Measurements from ENCODE around the gene MYO15A.

Gene MYO15A

GRCh38 chr17:18159551-18160120 is 51.1 kb downstream of the MYO15A start:
- no peak for DNase-seq

GRCh38 chr17:18160128-18160856 is 51.7 kb downstream of the MYO15A start:
- no peak for DNase-seq

- no peak for DNase-seq
Observed at GRCh38 chr17:18161207-18162145, 52.9 kb downstream of the MYO15A start.

GRCh38 chr17:18163547-18163946 is 55.0 kb downstream of the MYO15A start:
- DNase-seq: no peak

GRCh38 chr17:18166894-18167293 is 58.3 kb downstream of the MYO15A start:
- DNase-seq: no peak

- peak; percentile 79 for DNase-seq
Observed at GRCh38 chr17:18167421-18167820, 58.9 kb downstream of the MYO15A start.

- DNase-seq: no peak
Observed at GRCh38 chr17:18172531-18173278, 64.1 kb downstream of the MYO15A start.

- no peak for DNase-seq
Observed at GRCh38 chr17:18173740-18174139, 65.2 kb downstream of the MYO15A start.

- DNase-seq: no peak
Observed at GRCh38 chr17:18176176-18176575, 67.6 kb downstream of the MYO15A start.

- DNase-seq: no peak
Observed at GRCh38 chr17:18177133-18177532, 68.6 kb downstream of the MYO15A start.

- DNase-seq: peak; percentile 35
Observed at GRCh38 chr17:18177722-18178121, 69.2 kb downstream of the MYO15A start.

GRCh38 chr17:18179196-18179595 is 70.6 kb downstream of the MYO15A start:
- DNase-seq: no peak

- no peak for DNase-seq
Observed at GRCh38 chr17:18179804-18180203, 71.2 kb downstream of the MYO15A start.

GRCh38 chr17:18181358-18181757 is 72.8 kb downstream of the MYO15A start:
- DNase-seq: no peak

GRCh38 chr17:18182110-18182977 is 73.8 kb downstream of the MYO15A start:
- no peak for DNase-seq

GRCh38 chr17:18182978-18183333 is 74.4 kb downstream of the MYO15A start:
- peak; percentile 85 for DNase-seq

- peak; percentile 99 for DNase-seq
Observed at GRCh38 chr17:18183334-18184142, 75.0 kb downstream of the MYO15A start, which contains the start of gene ALKBH5. ALKBH5 (plus strand) TSS chr17:18183828; CDS start chr17:18184244, 416 bp downstream.

- peak; percentile 34 for DNase-seq
Observed at GRCh38 chr17:18184143-18185031, 75.8 kb downstream of the MYO15A start.

- DNase-seq: no peak
Observed at GRCh38 chr17:18185391-18185790, 76.8 kb downstream of the MYO15A start.

All from NCI-H146 (cell line).